C4-2B (cell line): ENCODE results near the gene NLK.

ENCODE experiments used
- ZFX ChIP-seq: fragments of 450-650 bp; IDR thresholded peaks from 2 replicates; pipeline ENCODE4 v1.6.1; 2017
- TF ChIP-seq, protein P1 (sequence below): fragments of 450-650 bp; conservative IDR thresholded peaks from 2 replicates; pipeline ENCODE4 v1.5.1; 2017; ENCODE audit warnings: mild to moderate bottlenecking

DNA sequence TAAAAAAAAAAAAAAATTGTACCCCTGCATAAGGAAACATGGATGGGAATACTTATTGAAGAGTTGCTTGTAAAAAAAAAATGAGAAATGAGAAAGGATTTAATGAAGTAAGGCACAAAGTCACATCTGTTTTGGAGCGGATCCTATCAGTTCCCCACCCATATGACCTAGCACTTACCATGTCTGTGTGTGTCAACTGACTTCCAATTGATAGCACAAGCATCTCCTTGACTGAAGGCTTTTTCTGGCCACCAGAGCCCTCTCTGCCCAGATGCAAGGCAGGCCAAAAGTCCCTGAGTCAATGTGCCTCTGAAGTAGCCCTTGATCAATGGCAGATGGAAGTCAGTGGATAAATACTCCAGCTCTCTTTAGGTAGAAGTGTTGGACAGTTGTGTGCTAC lies 13.4 kb upstream of the NLK start:
- TF ChIP-seq, protein P1, sequence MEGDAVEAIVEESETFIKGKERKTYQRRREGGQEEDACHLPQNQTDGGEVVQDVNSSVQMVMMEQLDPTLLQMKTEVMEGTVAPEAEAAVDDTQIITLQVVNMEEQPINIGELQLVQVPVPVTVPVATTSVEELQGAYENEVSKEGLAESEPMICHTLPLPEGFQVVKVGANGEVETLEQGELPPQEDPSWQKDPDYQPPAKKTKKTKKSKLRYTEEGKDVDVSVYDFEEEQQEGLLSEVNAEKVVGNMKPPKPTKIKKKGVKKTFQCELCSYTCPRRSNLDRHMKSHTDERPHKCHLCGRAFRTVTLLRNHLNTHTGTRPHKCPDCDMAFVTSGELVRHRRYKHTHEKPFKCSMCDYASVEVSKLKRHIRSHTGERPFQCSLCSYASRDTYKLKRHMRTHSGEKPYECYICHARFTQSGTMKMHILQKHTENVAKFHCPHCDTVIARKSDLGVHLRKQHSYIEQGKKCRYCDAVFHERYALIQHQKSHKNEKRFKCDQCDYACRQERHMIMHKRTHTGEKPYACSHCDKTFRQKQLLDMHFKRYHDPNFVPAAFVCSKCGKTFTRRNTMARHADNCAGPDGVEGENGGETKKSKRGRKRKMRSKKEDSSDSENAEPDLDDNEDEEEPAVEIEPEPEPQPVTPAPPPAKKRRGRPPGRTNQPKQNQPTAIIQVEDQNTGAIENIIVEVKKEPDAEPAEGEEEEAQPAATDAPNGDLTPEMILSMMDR = no peak
- TF ChIP-seq ZFX = no peak
